ENCODE measurements around the gene MGMT.

The MGMT gene

GRCh38 chr10:129659508-129660268 lies 192.6 kb downstream of the MGMT start:
- DNase-seq = no peak

GRCh38 chr10:129660569-129660968 lies 193.5 kb downstream of the MGMT start:
- DNase-seq = no peak

GRCh38 chr10:129662426-129662825 lies 195.4 kb downstream of the MGMT start:
- DNase-seq = peak; percentile 9

- DNase-seq = no peak
These were observed 203.1 kb downstream of the MGMT start for GRCh38 chr10:129670124-129670523.

GRCh38 chr10:129673292-129673691 lies 206.3 kb downstream of the MGMT start:
- DNase-seq = no peak

GRCh38 chr10:129675027-129675769 lies 208.2 kb downstream of the MGMT start:
- no peak for DNase-seq

- DNase-seq = no peak
These were observed 209.0 kb downstream of the MGMT start for GRCh38 chr10:129676014-129676413.

GRCh38 chr10:129677377-129677927 lies 210.4 kb downstream of the MGMT start:
- no peak for DNase-seq

GRCh38 chr10:129678186-129678585 lies 211.1 kb downstream of the MGMT start:
- DNase-seq = no peak

- no peak for DNase-seq
These were observed 212.2 kb downstream of the MGMT start for GRCh38 chr10:129679207-129679606.

- DNase-seq = no peak
These were observed 213.8 kb downstream of the MGMT start for GRCh38 chr10:129680661-129681344.

- no peak for DNase-seq
These were observed 214.8 kb downstream of the MGMT start for GRCh38 chr10:129681856-129682255.

GRCh38 chr10:129683519-129683918 lies 216.5 kb downstream of the MGMT start:
- no peak for DNase-seq

GRCh38 chr10:129683920-129684319 lies 216.9 kb downstream of the MGMT start:
- no peak for DNase-seq

- no peak for DNase-seq
These were observed 218.2 kb downstream of the MGMT start for GRCh38 chr10:129685271-129685670.

GRCh38 chr10:129689671-129690071 lies 222.6 kb downstream of the MGMT start:
- no peak for DNase-seq

GRCh38 chr10:129690248-129691070 lies 223.4 kb downstream of the MGMT start:
- no peak for DNase-seq

- DNase-seq = no peak
These were observed 225.7 kb downstream of the MGMT start for GRCh38 chr10:129692695-129693094.

- no peak for DNase-seq
These were observed 226.3 kb downstream of the MGMT start for GRCh38 chr10:129693382-129693781.

GRCh38 chr10:129694184-129694583 lies 227.1 kb downstream of the MGMT start:
- no peak for DNase-seq

GRCh38 chr10:129694691-129695243 lies 227.7 kb downstream of the MGMT start:
- DNase-seq = no peak

GRCh38 chr10:129695671-129696070 lies 228.6 kb downstream of the MGMT start:
- DNase-seq = no peak

Data from NCI-H82 (cell line).